Neural cell (in vitro differentiated cells): ENCODE results near the gene TRPT1. TPM values are rescaled to one million over a fixed set of nuclear protein-coding genes. Genes with fewer than 3 reads are reported as not detected.

Experiments used
- H2AFZ ChIP-seq: fragments of 200-600, 300-800 bp; sonication (generic), shearing (Covaris generic); 2 replicates; pipeline ENCODE4 v1.6.0; 2014; ENCODE audit warnings: low read depth, mild to moderate bottlenecking, antibody characterized with exemption, low read length, moderate library complexity
- H3F3A ChIP-seq: fragments of 200-600 bp; shearing (Covaris generic); 2 replicates; pipeline ENCODE4 v1.6.1; 2016; ENCODE audit warnings: mild to moderate bottlenecking, moderate library complexity, mixed read lengths, antibody characterized with exemption, low read length; ENCODE audit not compliant: insufficient read depth, poor library complexity, severe bottlenecking
- H3K27ac ChIP-seq: fragments of 200-600, 300-800 bp; sonication (generic), shearing (Covaris generic); 2 replicates; pipeline ENCODE4 v1.5.1; 2014; ENCODE audit warnings: mild to moderate bottlenecking, low read length, moderate library complexity
- H3K27me3 ChIP-seq: fragments of 300-800, 200-600 bp; sonication (generic), shearing (Covaris generic); 2 replicates; pipeline ENCODE4 v1.6.0; 2014; ENCODE audit warnings: mild to moderate bottlenecking, low read depth, low read length, moderate library complexity; ENCODE audit not compliant: insufficient read depth
- H3K36me3 ChIP-seq: fragments of 300-800, 200-600 bp; sonication (generic), shearing (Covaris generic); 2 replicates; pipeline ENCODE4 v1.5.1; 2014; ENCODE audit warnings: mild to moderate bottlenecking, antibody characterized with exemption, low read length, moderate library complexity; ENCODE audit not compliant: insufficient read depth
- H3K4me2 ChIP-seq: fragments of 300-800, 200-600 bp; sonication (generic), shearing (Covaris generic); 2 replicates; pipeline ENCODE4 v1.6.0; 2014; ENCODE audit warnings: mild to moderate bottlenecking, low read length
- H3K4me3 ChIP-seq: fragments of 300-800, 200-600 bp; sonication (generic), shearing (Covaris generic); 2 replicates; pipeline ENCODE4 v1.5.1; 2014; ENCODE audit warnings: mild to moderate bottlenecking, low read length, moderate library complexity
- H3K79me2 ChIP-seq: fragments of 200-600 bp; shearing (Covaris generic); replicated peaks from 2 replicates; pipeline ENCODE4 v1.6.0; 2014; ENCODE audit warnings: mild to moderate bottlenecking, low read length, moderate library complexity; ENCODE audit not compliant: insufficient read depth
- H3K9ac ChIP-seq: fragments of 300-800, 200-600 bp; sonication (generic), shearing (Covaris generic); 2 replicates; pipeline ENCODE4 v1.6.1; 2016; ENCODE audit warnings: mild to moderate bottlenecking, low read length, mixed read lengths
- H3K9me2 ChIP-seq: fragments of 200-600 bp; shearing (Covaris generic); 2 replicates; pipeline ENCODE4 v1.6.1; 2016; ENCODE audit warnings: mild to moderate bottlenecking, low read length, mixed read lengths; ENCODE audit not compliant: insufficient read depth
- H3K9me3 ChIP-seq: fragments of 200-600, 300-800 bp; sonication (generic), shearing (Covaris generic); 2 replicates; pipeline ENCODE4 v1.6.1; 2016; ENCODE audit warnings: mild to moderate bottlenecking, mixed run types, low read length, moderate library complexity, mixed read lengths
- H4K20me1 ChIP-seq: fragments of 200-600 bp; shearing (Covaris generic); 2 replicates; pipeline ENCODE4 v1.6.1; 2016; ENCODE audit warnings: mild to moderate bottlenecking, mixed run types; ENCODE audit not compliant: insufficient read depth
- CTCF ChIP-seq: fragments of 450-650 bp; IDR thresholded peaks from 2 replicates; pipeline ENCODE4 v1.5.1; 2014; ENCODE audit warnings: antibody characterized with exemption, mild to moderate bottlenecking, moderate library complexity; ENCODE audit not compliant: poor library complexity, severe bottlenecking
- EP300 ChIP-seq: fragments of 450-650 bp; conservative IDR thresholded peaks from 2 replicates; pipeline ENCODE4 v1.6.1; 2014; ENCODE audit warnings: antibody characterized with exemption, mild to moderate bottlenecking, moderate library complexity; ENCODE audit not compliant: poor library complexity, severe bottlenecking
- EZH2 ChIP-seq: fragments of 200-600, 300-800 bp; shearing (Covaris generic), sonication (generic); IDR thresholded peaks from 2 replicates; pipeline ENCODE4 v1.6.1; 2014; ENCODE audit warnings: antibody characterized with exemption, low read length, borderline replicate concordance, mild to moderate bottlenecking; ENCODE audit not compliant: insufficient read depth, poor library complexity, severe bottlenecking
- MXI1 ChIP-seq: fragments of 450-650 bp; conservative IDR thresholded peaks from 2 replicates; pipeline ENCODE4 v1.6.1; 2014; ENCODE audit warnings: antibody characterized with exemption, mild to moderate bottlenecking; ENCODE audit not compliant: poor library complexity, severe bottlenecking
- POLR2AphosphoS5 ChIP-seq: IDR thresholded peaks from 2 replicates; pipeline ENCODE4 v1.6.1; 2012
- RAD21 ChIP-seq: fragments of 450-650 bp; conservative IDR thresholded peaks from 2 replicates; pipeline ENCODE4 v1.6.1; 2014; ENCODE audit warnings: antibody characterized with exemption, mild to moderate bottlenecking, moderate library complexity
- REST ChIP-seq: IDR thresholded peaks from 2 replicates; pipeline ENCODE4 v1.6.1; 2012; ENCODE audit warnings: borderline replicate concordance
- SMC3 ChIP-seq: fragments of 450-650 bp; conservative IDR thresholded peaks from 2 replicates; pipeline ENCODE4 v1.6.1; 2014; ENCODE audit warnings: antibody characterized with exemption, mild to moderate bottlenecking, moderate library complexity; ENCODE audit not compliant: poor library complexity
- TAF1 ChIP-seq: IDR thresholded peaks from 2 replicates; pipeline ENCODE4 v1.6.1; 2012; ENCODE audit warnings: low read depth
- polyA plus RNA-seq: library from polyadenylated mRNA; depleted of rRNA; stranded (reverse); fragments of >200 nt; gene quantifications from 2 replicates; pipeline ENCODE4 v1.2.3, GENCODE V29; 2014

TRPT1 gene
- polyA plus RNA-seq, 1 donor from 2014 or later, result 67.2 TPM

DNA sequence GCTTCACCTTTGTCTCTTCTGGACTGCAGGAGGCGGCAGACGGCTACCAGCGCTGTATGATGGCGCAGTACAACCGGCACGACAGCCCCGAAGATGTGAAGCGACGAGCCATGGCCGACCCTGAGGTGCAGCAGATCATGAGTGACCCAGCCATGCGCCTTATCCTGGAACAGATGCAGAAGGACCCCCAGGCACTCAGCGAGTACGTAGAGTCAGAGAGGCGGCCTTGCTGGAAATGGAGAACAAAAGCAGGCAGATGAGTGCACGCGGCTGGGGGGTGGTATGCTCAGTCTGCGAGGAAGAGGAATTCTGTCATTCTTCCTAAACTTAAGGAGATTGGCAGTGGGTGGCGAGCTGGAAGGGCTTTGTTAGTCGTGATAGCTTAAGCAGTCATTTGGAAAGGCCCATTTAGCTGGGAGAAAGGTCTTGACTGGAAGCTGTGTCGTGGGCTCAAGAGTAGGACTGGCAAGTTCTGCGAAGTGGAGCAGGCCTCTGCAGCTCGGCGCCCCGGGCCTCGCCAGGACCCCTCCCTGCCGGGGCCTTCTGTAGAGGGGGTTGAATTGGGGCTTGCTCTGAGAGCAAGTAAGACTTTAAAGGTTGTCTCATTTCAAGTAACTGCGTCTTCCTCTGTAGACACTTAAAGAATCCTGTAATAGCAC is 22.4 kb downstream of the TRPT1 start:
- no peaks in the 10 kb centered on the region for H3K79me2 ChIP-seq
- H4K20me1 ChIP-seq, result no peaks in the 10 kb centered on the region
- H3K9me3 ChIP-seq, result no peaks in the 10 kb centered on the region
- no peaks in the 10 kb centered on the region for H3F3A ChIP-seq
- no peak for TF ChIP-seq REST
- no peak for TF ChIP-seq SMC3
- TF ChIP-seq RAD21, result no peak
- no peak for TF ChIP-seq CTCF
- no peak for TF ChIP-seq EP300
- TF ChIP-seq EZH2, result no peak
- no peak for TF ChIP-seq MXI1
- TF ChIP-seq TAF1, result no peak
- TF ChIP-seq POLR2AphosphoS5, result no peak
- no peak overlapping the region for H3K9ac ChIP-seq
- H3K27me3 ChIP-seq, result no peaks in the 10 kb centered on the region
- no peak overlapping the region for H2AFZ ChIP-seq
- no peak overlapping the region for H3K4me2 ChIP-seq
- H3K27ac ChIP-seq, result no peak overlapping the region
- no peaks in the 10 kb centered on the region for H3K9me2 ChIP-seq
- no peak overlapping the region for H3K4me3 ChIP-seq
- peaks cover 6% of the 10 kb centered on the region for H3K36me3 ChIP-seq

DNA sequence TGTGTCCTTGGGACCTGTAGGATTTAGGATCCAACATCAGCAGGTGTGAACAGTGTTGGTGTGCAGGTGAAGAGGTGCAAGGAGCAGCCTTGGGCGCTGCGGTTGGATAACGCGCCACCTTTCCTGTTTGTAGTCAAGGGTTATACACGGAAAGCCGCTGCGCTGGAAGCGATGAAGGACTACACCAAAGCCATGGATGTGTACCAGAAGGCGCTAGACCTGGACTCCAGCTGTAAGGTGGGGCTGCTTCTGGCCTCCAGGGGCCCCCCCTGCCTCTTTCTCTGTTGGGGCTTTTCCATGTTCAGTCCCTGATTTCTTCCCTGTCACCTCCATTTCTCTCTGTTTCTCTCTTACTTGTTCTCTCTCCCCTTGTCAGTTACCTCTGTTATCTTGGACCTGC is 23.0 kb downstream of the TRPT1 start:
- no peaks in the 10 kb centered on the region for H3K9me2 ChIP-seq
- no peaks in the 10 kb centered on the region for H3K79me2 ChIP-seq
- H3F3A ChIP-seq, result no peaks in the 10 kb centered on the region
- no peak overlapping the region for H2AFZ ChIP-seq
- peaks cover 6% of the 10 kb centered on the region for H3K36me3 ChIP-seq
- TF ChIP-seq CTCF (no peak), RAD21 (no peak), TAF1 (no peak), MXI1 (no peak), REST (no peak), POLR2AphosphoS5 (no peak), EP300 (no peak), SMC3 (no peak)
- H3K4me2 ChIP-seq, result no peak overlapping the region
- H4K20me1 ChIP-seq, result no peaks in the 10 kb centered on the region
- no peak overlapping the region for H3K27ac ChIP-seq
- H3K9me3 ChIP-seq, result no peaks in the 10 kb centered on the region
- no peak overlapping the region for H3K4me3 ChIP-seq
- no peaks in the 10 kb centered on the region for H3K27me3 ChIP-seq
- no peak overlapping the region for H3K9ac ChIP-seq
